Activated T-helper 2 cell treated with anti-CD3 and anti-CD28 coated beads, Interferon-gamma antibody, Interleukin-2, Interleukin-4, amounts not matched to agents 10 μg/mL and 5 μg/mL and 100 μg/mL, durations not matched to agents 14 hours and 24 hours and 36 hours (primary cell): Measurements from ENCODE around the gene GAN. TPM values are rescaled to one million over a fixed set of nuclear protein-coding genes. Genes with fewer than 3 reads are reported as not detected.
"Not testable (repeated sequence)": the region's sequence is repeated elsewhere in the genome, so short reads cannot be mapped to it uniquely, and the experiment has no call there.

Experiments used
- DNase-seq: peaks from one replicate; pipeline ENCODE4 v3.0.0; 2021; ENCODE audit warnings: low spot score
- H3K27ac Mint-ChIP-seq: one replicate; pipeline ENCODE4 v1.8.0; 2021; ENCODE audit warnings: mixed read lengths
- H3K27me3 Mint-ChIP-seq: one replicate; pipeline ENCODE4 v1.8.0; 2021; ENCODE audit warnings: low read depth, mixed read lengths
- H3K36me3 Mint-ChIP-seq: one replicate; pipeline ENCODE4 v1.8.0; 2021; ENCODE audit warnings: low read depth, mixed read lengths
- H3K4me1 Mint-ChIP-seq: one replicate; pipeline ENCODE4 v1.8.0; 2021; ENCODE audit warnings: low read depth, mixed read lengths
- H3K4me3 Mint-ChIP-seq: one replicate; pipeline ENCODE4 v1.8.0; 2021; ENCODE audit warnings: low read depth, mild to moderate bottlenecking, moderate library complexity, mixed read lengths
- H3K9me3 Mint-ChIP-seq: one replicate; pipeline ENCODE4 v1.8.0; 2021; ENCODE audit warnings: mixed read lengths
- intact Hi-C: fragments of 100-400 bp; cut with micrococcal nuclease; formaldehyde crosslinking; loops from one replicate; pipeline ENCODE4 v1.15.1; 2023
- total RNA-seq: library from RNA; stranded (reverse); gene quantifications from 2 replicates; pipeline ENCODE4 v1.2.3, GENCODE V29; 2022

Gene GAN
- total RNA-seq, 1 donor from 2014 or later: 14.6 TPM

DNA sequence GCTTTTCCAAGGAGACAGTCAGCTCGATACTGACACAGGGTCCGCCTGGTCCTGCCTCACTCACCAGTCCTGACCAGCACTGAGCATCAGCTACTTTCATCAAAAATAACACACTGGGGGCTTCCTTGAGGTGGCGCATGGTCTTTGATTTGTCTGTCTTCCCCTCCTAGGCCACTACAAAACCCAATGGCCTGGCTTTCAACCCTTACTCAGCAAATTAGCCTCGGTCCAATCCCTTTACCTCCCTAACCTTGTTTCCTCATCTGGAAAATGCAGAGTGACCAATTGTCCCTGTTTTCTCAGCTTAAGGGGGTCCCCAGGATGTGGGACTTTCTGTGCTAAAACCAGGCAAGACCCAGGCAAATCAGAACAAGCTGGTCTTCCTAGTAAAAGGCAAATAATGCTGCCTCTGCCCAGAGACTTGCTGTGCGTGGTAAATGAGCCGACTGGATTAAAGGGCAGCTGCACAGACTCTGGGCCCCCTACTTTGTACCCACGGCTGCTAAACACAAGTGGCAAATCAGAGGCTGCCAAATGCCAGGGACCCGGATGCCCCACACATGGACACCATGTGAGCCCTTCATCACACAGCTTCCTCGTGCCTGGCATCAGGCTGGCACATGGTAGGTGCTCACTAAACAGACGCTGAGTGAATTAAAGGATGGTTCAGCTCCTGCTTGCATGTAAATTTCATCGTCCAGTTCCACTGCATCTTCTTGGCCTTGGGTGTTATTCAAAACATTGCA, 98.7 kb downstream of the GAN start:
- H3K4me3 Mint-ChIP-seq: no peak overlapping the region
- H3K4me1 Mint-ChIP-seq: no peaks in the 10 kb centered on the region
- no peaks in the 10 kb centered on the region for H3K9me3 Mint-ChIP-seq
- no peak overlapping the region for H3K27ac Mint-ChIP-seq
- intact Hi-C loops: no loop called here
- no peak for DNase-seq
- H3K27me3 Mint-ChIP-seq: peaks cover 14% of the 10 kb centered on the region
- no peaks in the 10 kb centered on the region for H3K36me3 Mint-ChIP-seq

DNA sequence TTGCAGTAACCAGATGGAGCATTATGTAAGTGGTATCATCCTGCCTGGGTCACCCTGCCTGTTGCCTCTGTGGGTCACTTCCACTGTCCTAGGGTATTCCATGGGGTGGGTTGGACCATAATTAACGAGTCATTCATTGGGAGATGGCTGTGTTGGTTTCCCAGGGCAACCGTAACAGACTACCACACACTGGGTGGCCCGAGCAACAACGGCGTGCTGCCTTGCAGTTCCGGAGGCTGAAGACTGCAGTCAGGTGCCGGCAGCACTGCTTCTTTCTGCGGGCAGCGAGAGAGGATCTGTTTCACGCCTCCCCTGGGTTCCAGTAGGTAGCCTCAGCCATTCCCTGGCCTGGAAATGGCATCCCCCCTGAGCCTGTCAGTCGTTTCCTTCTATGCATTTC, 101.0 kb downstream of the GAN start:
- intact Hi-C loops: no loop called here
- no peak overlapping the region for H3K27ac Mint-ChIP-seq
- H3K9me3 Mint-ChIP-seq: no peaks in the 10 kb centered on the region
- H3K4me3 Mint-ChIP-seq: no peak overlapping the region
- no peak for DNase-seq
- peaks cover 9% of the 10 kb centered on the region for H3K27me3 Mint-ChIP-seq
- H3K36me3 Mint-ChIP-seq: no peaks in the 10 kb centered on the region
- H3K4me1 Mint-ChIP-seq: no peaks in the 10 kb centered on the region

DNA sequence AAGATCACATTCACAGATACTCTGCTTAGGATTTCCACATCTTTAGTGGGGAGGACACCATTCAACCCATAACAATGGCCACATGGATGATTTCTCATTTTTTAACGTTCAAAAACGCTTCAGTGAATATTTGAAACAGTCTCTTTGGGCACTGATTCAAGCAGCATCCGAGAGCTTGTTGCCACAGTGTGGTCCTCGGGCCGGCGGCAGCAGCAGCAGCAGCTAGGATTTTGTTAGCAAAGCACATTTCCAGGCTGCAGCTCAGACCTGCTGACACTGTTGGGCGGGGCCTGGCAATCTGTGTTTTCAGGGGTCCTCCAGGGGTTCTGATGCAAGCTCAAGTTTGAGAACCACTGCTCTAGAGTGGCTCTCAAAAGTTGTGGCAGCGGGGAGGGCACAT, 102.0 kb downstream of the GAN start:
- H3K27ac Mint-ChIP-seq: no peak overlapping the region
- H3K4me3 Mint-ChIP-seq: no peak overlapping the region
- DNase-seq: no peak
- no peaks in the 10 kb centered on the region for H3K9me3 Mint-ChIP-seq
- intact Hi-C loops: no loop called here
- H3K36me3 Mint-ChIP-seq: no peaks in the 10 kb centered on the region
- H3K27me3 Mint-ChIP-seq: peaks cover 9% of the 10 kb centered on the region
- no peaks in the 10 kb centered on the region for H3K4me1 Mint-ChIP-seq

DNA sequence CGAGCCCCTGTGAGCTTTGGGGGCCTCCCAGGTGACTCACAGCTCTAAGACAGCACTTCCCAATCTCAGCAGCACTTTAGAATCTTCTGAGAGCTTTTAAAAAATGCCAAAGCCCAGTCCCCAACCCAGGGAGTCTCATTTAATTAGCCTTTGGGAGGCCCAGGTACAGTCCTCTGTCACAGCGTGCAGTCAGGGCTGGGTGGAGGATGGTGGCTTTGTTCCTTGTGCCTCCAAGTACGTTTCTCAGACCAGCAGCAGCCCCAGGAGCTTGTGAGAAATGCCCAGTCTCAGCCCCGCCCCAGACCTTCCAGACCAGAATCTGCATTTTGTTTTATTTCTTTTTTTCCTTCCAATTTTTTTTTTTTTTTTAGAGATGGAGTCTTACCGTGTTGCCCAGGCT, 102.4 kb downstream of the GAN start:
- intact Hi-C loops: no loop called here
- H3K4me3 Mint-ChIP-seq: no peak overlapping the region
- no peak overlapping the region for H3K27ac Mint-ChIP-seq
- no peaks in the 10 kb centered on the region for H3K9me3 Mint-ChIP-seq
- no peaks in the 10 kb centered on the region for H3K4me1 Mint-ChIP-seq
- H3K36me3 Mint-ChIP-seq: no peaks in the 10 kb centered on the region
- DNase-seq: no peak
- peaks cover 9% of the 10 kb centered on the region for H3K27me3 Mint-ChIP-seq

DNA sequence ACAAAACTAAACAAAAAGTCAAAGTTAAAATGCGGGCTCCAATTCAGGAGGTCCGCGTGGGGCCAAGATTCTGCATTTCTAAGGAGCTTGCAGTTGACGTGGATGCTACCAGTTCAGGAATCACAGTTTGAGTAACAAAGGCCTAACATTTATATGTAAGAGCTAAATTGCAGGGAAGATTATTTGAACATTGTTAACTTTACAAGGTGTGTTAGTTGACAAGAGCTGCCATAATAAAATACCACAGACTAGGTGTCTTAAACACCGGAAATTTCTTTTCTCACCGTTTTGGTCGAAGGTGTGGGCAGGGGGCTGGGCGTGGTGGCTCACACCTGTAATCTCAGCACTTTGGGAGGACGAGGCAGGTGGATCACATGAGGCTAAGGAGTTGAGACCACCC, 105.0 kb downstream of the GAN start:
- H3K4me1 Mint-ChIP-seq: peaks cover 7% of the 10 kb centered on the region
- no peak for DNase-seq
- H3K4me3 Mint-ChIP-seq: no peak overlapping the region
- no peaks in the 10 kb centered on the region for H3K9me3 Mint-ChIP-seq
- H3K27me3 Mint-ChIP-seq: peaks cover 2% of the 10 kb centered on the region
- H3K27ac Mint-ChIP-seq: no peak overlapping the region
- intact Hi-C loops: no loop called here
- no peaks in the 10 kb centered on the region for H3K36me3 Mint-ChIP-seq

DNA sequence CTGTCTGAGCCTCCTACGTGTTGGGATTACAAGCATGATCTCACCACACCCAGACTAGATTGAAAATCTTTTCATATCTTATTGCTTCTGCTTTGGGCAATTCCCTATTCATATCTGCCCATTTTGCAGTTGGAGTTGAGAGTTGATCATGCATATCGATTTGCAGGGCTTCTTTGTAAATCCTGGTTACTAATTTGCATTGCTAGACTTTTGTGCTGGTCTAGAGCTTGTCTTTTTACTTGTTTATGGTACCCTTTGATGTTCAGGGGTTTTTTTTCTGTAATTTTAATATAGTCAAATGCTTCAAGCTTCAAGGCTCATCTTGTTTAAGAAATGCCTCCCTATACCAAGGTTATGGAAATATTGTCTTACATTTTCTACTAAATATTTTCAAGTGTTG, 106.4 kb downstream of the GAN start:
- Mint-ChIP-seq H3K4me1 (peaks cover 12% of the 10 kb centered on the region), H3K36me3 (no peaks in the 10 kb centered on the region), H3K27ac (no peak overlapping the region), H3K9me3 (no peaks in the 10 kb centered on the region), H3K4me3 (no peak overlapping the region), H3K27me3 (no peaks in the 10 kb centered on the region)
- intact Hi-C loops: no loop called here
- no peak for DNase-seq

DNA sequence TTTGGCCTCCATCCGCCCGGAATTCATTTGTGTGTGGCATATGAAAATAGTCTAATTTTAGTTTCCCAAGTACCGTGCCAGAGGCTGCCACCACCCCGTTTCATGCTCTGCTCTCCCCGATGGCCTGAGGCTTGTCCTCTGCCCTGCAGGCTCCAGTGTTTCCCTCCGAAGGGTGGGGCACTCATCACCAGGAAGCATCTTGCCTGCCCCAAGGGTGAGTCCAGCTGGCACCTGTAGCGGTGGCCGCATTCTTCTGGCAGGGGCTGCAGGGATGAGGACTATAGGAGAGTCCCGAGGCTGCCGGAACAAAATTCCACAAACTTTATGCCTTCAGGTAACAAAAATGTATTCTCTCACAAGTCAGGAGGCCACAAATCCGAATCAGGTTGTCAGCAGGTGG, 106.8 kb downstream of the GAN start:
- H3K27me3 Mint-ChIP-seq: no peaks in the 10 kb centered on the region
- intact Hi-C loops: no loop called here
- H3K36me3 Mint-ChIP-seq: no peaks in the 10 kb centered on the region
- H3K27ac Mint-ChIP-seq: no peak overlapping the region
- no peak overlapping the region for H3K4me3 Mint-ChIP-seq
- no peaks in the 10 kb centered on the region for H3K9me3 Mint-ChIP-seq
- peaks cover 12% of the 10 kb centered on the region for H3K4me1 Mint-ChIP-seq
- no peak for DNase-seq

DNA sequence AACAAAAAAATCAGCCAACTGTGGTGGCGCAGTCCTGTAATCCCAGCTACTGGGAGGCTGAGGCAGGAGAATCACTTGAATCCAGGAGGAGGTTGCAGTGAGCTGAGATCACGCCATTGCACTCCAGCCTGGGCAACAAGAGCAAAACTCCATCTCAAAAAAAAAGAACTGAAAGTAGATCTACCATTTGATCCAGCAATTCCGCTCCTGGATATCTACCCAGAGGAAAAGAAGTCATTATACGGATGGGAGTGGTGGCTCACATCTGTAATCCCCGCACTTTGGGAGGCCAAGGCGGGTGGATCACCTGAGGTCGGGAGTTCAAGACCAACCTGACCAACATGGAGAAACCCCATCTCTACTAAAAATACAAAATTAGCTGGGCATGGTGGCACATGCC, 107.4 kb downstream of the GAN start:
- H3K4me3 Mint-ChIP-seq, H3K9me3 Mint-ChIP-seq, H3K27ac Mint-ChIP-seq, H3K27me3 Mint-ChIP-seq, DNase-seq, intact Hi-C loops, H3K36me3 Mint-ChIP-seq: not testable (repeated sequence)
- peaks cover 12% of the 10 kb centered on the region for H3K4me1 Mint-ChIP-seq

DNA sequence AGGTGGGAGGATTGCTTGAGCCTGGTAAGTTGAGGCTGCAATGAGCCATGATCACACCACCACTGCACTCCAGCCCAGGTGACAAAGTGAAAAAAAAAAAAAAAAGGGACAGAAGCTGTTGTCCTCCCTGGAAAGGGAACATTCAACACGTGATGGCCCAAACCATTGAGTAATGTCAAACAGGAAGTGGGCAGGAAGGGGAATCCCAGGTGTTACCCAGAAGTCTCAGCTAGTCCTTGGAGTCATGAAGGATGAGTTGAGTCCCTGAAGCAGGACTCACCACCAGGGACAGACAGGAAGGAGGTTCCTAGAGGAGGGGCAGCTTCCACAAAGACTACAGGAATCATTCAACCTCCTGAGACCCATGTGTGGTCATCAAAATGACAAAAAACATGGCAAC, 110.0 kb downstream of the GAN start:
- no peak for DNase-seq
- Mint-ChIP-seq H3K4me1 (peaks cover 12% of the 10 kb centered on the region), H3K4me3 (no peak overlapping the region), H3K27me3 (no peaks in the 10 kb centered on the region), H3K27ac (no peak overlapping the region), H3K9me3 (no peaks in the 10 kb centered on the region), H3K36me3 (no peaks in the 10 kb centered on the region)
- intact Hi-C loops: no loop called here

DNA sequence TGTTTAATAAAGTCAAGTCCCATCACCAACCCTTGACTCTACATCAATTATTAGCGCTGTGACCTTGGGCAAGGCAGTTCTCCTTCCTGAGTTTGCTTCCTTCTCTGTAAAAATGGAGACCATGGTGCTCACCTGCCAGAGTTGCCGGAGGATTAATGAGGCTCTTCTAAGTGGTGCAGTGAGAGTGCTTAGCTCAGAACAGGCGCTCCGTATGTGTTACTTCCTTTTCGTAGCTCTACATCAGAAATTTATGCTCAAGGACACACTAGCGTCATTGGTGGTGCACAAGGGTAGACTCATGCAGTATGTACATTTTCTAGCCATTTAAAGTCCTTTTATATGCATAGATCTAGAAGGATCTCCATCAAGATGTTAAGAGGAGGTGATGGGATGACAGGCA, 112.5 kb downstream of the GAN start:
- Mint-ChIP-seq H3K4me1 (peaks cover 15% of the 10 kb centered on the region), H3K27ac (no peak overlapping the region), H3K9me3 (no peaks in the 10 kb centered on the region), H3K4me3 (no peak overlapping the region), H3K36me3 (no peaks in the 10 kb centered on the region), H3K27me3 (no peaks in the 10 kb centered on the region)
- DNase-seq: no peak
- intact Hi-C loops: no loop called here

DNA sequence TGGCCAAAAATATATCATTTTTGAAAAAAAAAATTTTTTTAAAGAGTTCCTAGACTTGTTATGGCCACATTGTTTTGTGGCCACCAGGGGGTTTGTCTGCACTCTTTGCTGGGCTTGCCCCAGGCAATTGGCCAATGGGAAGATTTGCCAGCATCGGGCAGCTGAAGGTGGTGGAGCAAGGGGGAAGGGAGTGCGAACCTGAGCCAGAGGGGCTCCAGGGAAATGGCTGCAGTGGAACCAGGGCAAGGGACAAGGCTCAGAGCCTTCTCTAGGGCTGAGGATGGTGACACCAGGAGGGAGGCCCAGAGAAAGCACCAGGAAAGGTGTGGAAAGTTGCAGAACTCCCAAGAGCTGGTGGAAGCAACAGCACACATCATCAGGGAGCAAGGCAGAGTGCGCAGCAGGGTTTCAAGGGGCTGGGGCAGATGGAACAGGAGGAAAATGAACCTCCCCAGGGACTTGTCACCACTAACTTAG, 114.3 kb downstream of the GAN start:
- no peaks in the 10 kb centered on the region for H3K9me3 Mint-ChIP-seq
- no peak overlapping the region for H3K27ac Mint-ChIP-seq
- intact Hi-C loops: no loop called here
- no peaks in the 10 kb centered on the region for H3K36me3 Mint-ChIP-seq
- peaks cover 14% of the 10 kb centered on the region for H3K4me1 Mint-ChIP-seq
- no peaks in the 10 kb centered on the region for H3K27me3 Mint-ChIP-seq
- no peak overlapping the region for H3K4me3 Mint-ChIP-seq
- DNase-seq: no peak

DNA sequence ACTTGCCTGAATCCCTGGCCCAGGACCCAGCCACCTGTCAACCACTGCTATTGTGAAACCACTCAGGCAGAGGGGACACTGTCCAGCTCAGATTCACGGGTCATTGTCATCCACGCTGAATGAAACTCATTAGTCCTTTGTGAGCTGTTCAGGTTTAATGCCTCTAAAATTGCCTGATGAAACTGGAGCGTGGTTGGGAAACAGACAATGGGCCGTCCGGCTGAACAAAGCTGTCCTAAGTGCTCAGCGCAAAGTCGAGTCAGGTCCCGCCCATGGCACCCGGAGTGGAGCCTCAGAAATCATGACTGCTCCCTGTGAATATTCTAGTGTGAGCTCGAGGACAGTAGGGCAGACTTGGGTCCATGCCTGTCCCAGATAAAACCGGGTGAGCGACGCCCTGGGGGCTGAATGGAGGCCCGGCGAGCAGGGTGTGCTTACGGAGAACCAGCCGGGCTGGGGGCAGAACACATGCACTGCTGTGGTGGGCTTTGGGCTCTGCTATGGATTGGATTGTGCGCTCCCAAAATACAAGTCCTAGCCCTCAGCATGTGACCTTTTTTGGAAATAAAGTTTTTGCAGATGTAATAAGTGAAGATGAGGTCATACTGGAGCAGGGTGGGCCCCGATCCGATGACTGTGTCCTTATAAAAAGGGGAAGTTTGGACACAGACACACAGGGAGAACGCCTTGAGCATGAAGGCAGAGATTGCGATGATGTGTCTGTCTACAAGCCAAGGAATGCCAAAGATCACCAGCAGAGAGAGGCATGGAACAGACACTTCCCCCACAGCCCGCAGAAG, 117.0 kb downstream of the GAN start:
- H3K9me3 Mint-ChIP-seq: no peaks in the 10 kb centered on the region
- H3K4me3 Mint-ChIP-seq: no peak overlapping the region
- no peaks in the 10 kb centered on the region for H3K36me3 Mint-ChIP-seq
- H3K27me3 Mint-ChIP-seq: peaks cover 3% of the 10 kb centered on the region
- H3K27ac Mint-ChIP-seq: no peak overlapping the region
- intact Hi-C loops: no loop called here
- H3K4me1 Mint-ChIP-seq: peaks cover 6% of the 10 kb centered on the region
- no peak for DNase-seq

DNA sequence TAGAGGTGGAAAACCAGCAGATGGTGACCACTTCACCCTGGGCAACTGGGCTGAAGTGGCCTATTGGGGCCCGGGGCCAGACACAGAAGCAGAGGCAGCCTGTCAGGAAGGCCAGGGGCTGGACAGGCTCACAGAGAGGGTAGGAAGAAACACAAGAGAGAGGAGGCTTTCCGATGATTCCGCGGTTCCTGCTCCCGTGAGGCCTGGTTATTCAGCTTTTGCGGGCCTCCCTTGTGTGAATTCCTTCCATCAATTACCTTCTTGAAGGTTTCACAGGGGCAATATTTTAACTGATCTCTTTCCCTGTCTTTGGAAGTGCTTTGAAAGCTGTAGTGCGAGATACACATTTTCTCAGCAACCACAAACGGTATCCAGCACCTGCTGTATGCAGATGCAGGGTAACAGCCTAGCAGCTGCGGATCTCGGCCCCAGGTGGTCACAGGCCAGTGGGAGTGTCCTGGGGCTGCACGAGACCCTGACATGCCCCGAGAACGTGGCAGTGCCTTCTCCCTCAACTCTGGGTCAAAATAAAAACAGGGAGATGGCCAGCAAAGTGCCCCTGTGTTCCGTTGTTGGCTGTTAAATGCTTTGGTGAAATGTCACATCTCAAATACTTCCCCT, 118.3 kb downstream of the GAN start:
- intact Hi-C loops: no loop called here
- no peak overlapping the region for H3K4me3 Mint-ChIP-seq
- H3K4me1 Mint-ChIP-seq: peaks cover 7% of the 10 kb centered on the region
- no peaks in the 10 kb centered on the region for H3K36me3 Mint-ChIP-seq
- DNase-seq: no peak
- no peaks in the 10 kb centered on the region for H3K9me3 Mint-ChIP-seq
- no peak overlapping the region for H3K27ac Mint-ChIP-seq
- H3K27me3 Mint-ChIP-seq: peaks cover 8% of the 10 kb centered on the region
